Panc1 (cell line): ENCODE results near the gene PC. TPM values are rescaled to one million over a fixed set of nuclear protein-coding genes. Genes with fewer than 3 reads are reported as not detected.
A peak's percentile ranks its signal among the peaks of the same experiment; 100 is the strongest.

Source experiments
- ATAC-seq: fragments of 200-7000 bp; cut with Tn5 transposase; 2 replicates; pipeline ENCODE4 v1.9.1; 2020; ENCODE audit warnings: mild to moderate bottlenecking, moderate library complexity
- BruUV-seq: library from RNA; stranded (reverse); fragments of 400-500 nt; replicated peaks from 2 replicates; lab custom pipeline; 2021; lab: Mats Ljungman, UMichigan
- CTCF ChIA-PET: fragments of 300-600 bp; sonication (Branson Sonifier 250); formaldehyde crosslinking; loops from one replicate; lab custom pipeline; 2022; ENCODE audit warnings: antibody characterized with exemption; lab: Charles Lee
- POLR2A ChIA-PET: fragments of 300-600 bp; sonication (Branson Sonifier 250); formaldehyde crosslinking; loops from one replicate; lab custom pipeline; 2022; ENCODE audit warnings: antibody characterized with exemption; lab: Charles Lee
- DNase-seq: peaks from one replicate; pipeline ENCODE4 v3.0.0-alpha.2; 2010; ENCODE audit warnings: low read depth, low spot score
- H3K27ac ChIP-seq: 2 replicates; pipeline ENCODE4 v1.5.1; 2011; ENCODE audit warnings: mild to moderate bottlenecking, low read length, inconsistent platforms
- H3K27me3 ChIP-seq: fragments of 200-500 bp; sonication (Bioruptor generic); 2 replicates; pipeline ENCODE4 v1.6.0; 2014; ENCODE audit warnings: low read length, inconsistent platforms; ENCODE audit not compliant: control insufficient read depth, insufficient read depth
- H3K36me3 ChIP-seq: fragments of 200-500 bp; sonication (Bioruptor generic); 2 replicates; pipeline ENCODE4 v1.5.1; 2014; ENCODE audit warnings: inconsistent platforms, mild to moderate bottlenecking, low read length, moderate library complexity; ENCODE audit not compliant: control insufficient read depth, insufficient read depth
- H3K4me1 ChIP-seq: 2 replicates; pipeline ENCODE4 v1.5.1; 2011; ENCODE audit warnings: inconsistent platforms, mild to moderate bottlenecking, low read length, moderate library complexity; ENCODE audit not compliant: control insufficient read depth, insufficient read depth
- H3K4me3 ChIP-seq, 2 experiments: 2 replicates each; pipeline ENCODE4 v1.5.1; 2011 to 2012; ENCODE audit warnings: low read depth in 2 of 2, low read length in 2 of 2, mild to moderate bottlenecking in 2 of 2, inconsistent platforms in 1 of 2, moderate library complexity in 1 of 2
- H3K9me3 ChIP-seq: fragments of 200-500 bp; sonication (Bioruptor generic); 2 replicates; pipeline ENCODE4 v1.5.1; 2014; ENCODE audit warnings: low read depth, mild to moderate bottlenecking, inconsistent platforms, low read length, moderate library complexity; ENCODE audit not compliant: control insufficient read depth, insufficient read depth
- POLR2AphosphoS5 ChIP-seq: IDR thresholded peaks from 2 replicates; pipeline ENCODE4 v1.6.1; 2012; ENCODE audit warnings: mild to moderate bottlenecking, low read depth, low read length, moderate library complexity
- SIN3A ChIP-seq: IDR thresholded peaks from 2 replicates; pipeline ENCODE4 v1.6.1; 2012; ENCODE audit warnings: low read depth, mild to moderate bottlenecking, low read length, moderate library complexity, borderline replicate concordance; ENCODE audit not compliant: insufficient read depth
- TCF7L2 ChIP-seq: IDR thresholded peaks from 2 replicates; pipeline ENCODE4 v1.6.1; 2011; ENCODE audit warnings: mild to moderate bottlenecking, low read depth, low read length, inconsistent platforms
- in situ Hi-C: cut with HindIII; loops from 2 replicates; pipeline ENCODE4 v1.10.0; 2016; ENCODE audit warnings: low sequenced_read_pairs, low pct_unique_long_range_greater_than_20kb
- intact Hi-C: fragments of 100-400 bp; cut with micrococcal nuclease; formaldehyde crosslinking; loops from one replicate; pipeline ENCODE4 v1.10.0; 2022; ENCODE audit not compliant: unreplicated experiment
- total RNA-seq: library from RNA; stranded (reverse); gene quantifications from one replicate; pipeline ENCODE4 v1.2.1, GENCODE V29; 2021; ENCODE audit not compliant: unreplicated experiment
- TF ChIP-seq, protein P1 (sequence below): fragments of 450-650 bp; IDR thresholded peaks from 2 replicates; pipeline ENCODE4 v1.5.1; 2017; ENCODE audit warnings: mild to moderate bottlenecking
- TF ChIP-seq, protein P2 (sequence below), 2 experiments: IDR thresholded peaks; 2 replicates each; pipeline ENCODE4 v1.6.1; 2011 to 2012; ENCODE audit warnings: low read depth in 2 of 2, control low read depth in 1 of 2, low read length in 1 of 2, mild to moderate bottlenecking in 1 of 2, moderate library complexity in 1 of 2; ENCODE audit not compliant: insufficient read depth in 1 of 2

Gene PC
- total RNA-seq, 1 experiment from 2014 or later: 12.8 TPM

DNA sequence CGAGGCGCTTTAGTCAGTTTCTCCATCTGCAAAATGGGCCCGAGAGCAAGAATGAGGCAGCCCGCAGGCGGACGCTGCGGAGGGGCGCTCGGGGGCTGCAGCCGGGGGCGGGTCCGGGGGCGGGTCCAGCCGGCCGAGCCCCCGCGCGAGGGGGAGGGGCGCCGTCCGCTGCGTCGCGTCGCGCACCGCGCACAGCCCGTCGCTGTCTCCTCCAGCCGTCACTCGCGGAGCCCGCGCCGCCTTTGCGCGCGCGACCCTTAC is 282 bp downstream of the PC start:
- peak overlapping the region; percentile 59 to 74 for H3K4me3 ChIP-seq
- peaks cover 11% of the 10 kb centered on the region for H3K4me1 ChIP-seq
- H3K27ac ChIP-seq: peak overlapping the region; percentile 3; the same call in 1 of the 2 replicates
- in situ Hi-C loops (no loop called here), intact Hi-C loops (loop anchor here (5.0 kb wide), 1 partner anchor 64 kb away; the partner anchor contains the start of gene SYT12)
- no peaks in the 10 kb centered on the region for H3K27me3 ChIP-seq
- peak; percentile 76 for ATAC-seq
- no TSS peak for BruUV-seq
- no peaks in the 10 kb centered on the region for H3K9me3 ChIP-seq
- no peak for DNase-seq
- ChIA-PET POLR2A (no interaction called here), CTCF (interaction anchor here (1.3 kb wide), 1 partner anchor 18 kb away, joined by 4 read pairs; no protein-coding TSS in a partner anchor)
- TF ChIP-seq TCF7L2 (no peak), POLR2AphosphoS5 (no peak), SIN3A (no peak)
- TF ChIP-seq, protein P1, sequence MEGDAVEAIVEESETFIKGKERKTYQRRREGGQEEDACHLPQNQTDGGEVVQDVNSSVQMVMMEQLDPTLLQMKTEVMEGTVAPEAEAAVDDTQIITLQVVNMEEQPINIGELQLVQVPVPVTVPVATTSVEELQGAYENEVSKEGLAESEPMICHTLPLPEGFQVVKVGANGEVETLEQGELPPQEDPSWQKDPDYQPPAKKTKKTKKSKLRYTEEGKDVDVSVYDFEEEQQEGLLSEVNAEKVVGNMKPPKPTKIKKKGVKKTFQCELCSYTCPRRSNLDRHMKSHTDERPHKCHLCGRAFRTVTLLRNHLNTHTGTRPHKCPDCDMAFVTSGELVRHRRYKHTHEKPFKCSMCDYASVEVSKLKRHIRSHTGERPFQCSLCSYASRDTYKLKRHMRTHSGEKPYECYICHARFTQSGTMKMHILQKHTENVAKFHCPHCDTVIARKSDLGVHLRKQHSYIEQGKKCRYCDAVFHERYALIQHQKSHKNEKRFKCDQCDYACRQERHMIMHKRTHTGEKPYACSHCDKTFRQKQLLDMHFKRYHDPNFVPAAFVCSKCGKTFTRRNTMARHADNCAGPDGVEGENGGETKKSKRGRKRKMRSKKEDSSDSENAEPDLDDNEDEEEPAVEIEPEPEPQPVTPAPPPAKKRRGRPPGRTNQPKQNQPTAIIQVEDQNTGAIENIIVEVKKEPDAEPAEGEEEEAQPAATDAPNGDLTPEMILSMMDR: no peak
- TF ChIP-seq, protein P2, sequence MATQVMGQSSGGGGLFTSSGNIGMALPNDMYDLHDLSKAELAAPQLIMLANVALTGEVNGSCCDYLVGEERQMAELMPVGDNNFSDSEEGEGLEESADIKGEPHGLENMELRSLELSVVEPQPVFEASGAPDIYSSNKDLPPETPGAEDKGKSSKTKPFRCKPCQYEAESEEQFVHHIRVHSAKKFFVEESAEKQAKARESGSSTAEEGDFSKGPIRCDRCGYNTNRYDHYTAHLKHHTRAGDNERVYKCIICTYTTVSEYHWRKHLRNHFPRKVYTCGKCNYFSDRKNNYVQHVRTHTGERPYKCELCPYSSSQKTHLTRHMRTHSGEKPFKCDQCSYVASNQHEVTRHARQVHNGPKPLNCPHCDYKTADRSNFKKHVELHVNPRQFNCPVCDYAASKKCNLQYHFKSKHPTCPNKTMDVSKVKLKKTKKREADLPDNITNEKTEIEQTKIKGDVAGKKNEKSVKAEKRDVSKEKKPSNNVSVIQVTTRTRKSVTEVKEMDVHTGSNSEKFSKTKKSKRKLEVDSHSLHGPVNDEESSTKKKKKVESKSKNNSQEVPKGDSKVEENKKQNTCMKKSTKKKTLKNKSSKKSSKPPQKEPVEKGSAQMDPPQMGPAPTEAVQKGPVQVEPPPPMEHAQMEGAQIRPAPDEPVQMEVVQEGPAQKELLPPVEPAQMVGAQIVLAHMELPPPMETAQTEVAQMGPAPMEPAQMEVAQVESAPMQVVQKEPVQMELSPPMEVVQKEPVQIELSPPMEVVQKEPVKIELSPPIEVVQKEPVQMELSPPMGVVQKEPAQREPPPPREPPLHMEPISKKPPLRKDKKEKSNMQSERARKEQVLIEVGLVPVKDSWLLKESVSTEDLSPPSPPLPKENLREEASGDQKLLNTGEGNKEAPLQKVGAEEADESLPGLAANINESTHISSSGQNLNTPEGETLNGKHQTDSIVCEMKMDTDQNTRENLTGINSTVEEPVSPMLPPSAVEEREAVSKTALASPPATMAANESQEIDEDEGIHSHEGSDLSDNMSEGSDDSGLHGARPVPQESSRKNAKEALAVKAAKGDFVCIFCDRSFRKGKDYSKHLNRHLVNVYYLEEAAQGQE (IDR thresholded peaks at IDR 0.05; ENCODE audit: insufficient read depth in 1 of 2, low read depth in 2 of 2, low read length in 1 of 2): no peak
- no peaks in the 10 kb centered on the region for H3K36me3 ChIP-seq

DNA sequence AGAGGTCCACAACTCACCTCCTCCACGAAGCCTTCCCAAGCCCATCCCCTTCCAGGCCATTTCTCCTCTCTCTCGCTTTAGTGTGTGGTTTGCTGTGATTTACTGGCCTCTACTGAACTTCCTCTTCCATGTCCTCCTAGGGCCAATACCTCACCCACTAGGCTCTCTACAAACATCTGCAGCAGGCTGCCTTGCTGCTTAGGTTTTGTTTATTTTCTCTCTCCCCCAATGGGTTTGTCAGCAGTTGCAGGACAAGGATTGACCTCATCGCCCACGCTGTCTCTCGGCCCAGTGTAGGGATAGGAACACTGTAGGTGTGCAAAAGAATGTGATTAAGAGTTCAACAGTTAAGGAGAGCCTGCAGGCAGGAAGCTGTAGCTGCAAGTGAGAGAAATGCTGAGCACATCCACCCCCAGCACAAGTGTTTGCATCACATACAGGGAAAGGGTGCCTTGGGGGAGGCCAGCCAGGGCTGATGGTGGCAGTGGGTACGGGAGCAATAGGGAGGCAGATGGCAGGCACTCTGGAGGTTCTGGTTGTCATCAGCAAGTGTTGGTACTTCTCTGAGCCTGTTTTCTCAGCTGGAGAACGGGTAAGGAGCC is 1.4 kb downstream of the PC start:
- DNase-seq: no peak
- H3K4me1 ChIP-seq: peaks cover 15% of the 10 kb centered on the region
- in situ Hi-C loops: no loop called here
- no peaks in the 10 kb centered on the region for H3K9me3 ChIP-seq
- POLR2A ChIA-PET: no interaction called here
- H3K27ac ChIP-seq: no peak overlapping the region
- no TSS peak for BruUV-seq
- TF ChIP-seq, protein P1: no peak
- TF ChIP-seq TCF7L2: no peak
- TF ChIP-seq SIN3A: no peak
- TF ChIP-seq POLR2AphosphoS5: no peak
- TF ChIP-seq, protein P2 (IDR thresholded peaks at IDR 0.05; ENCODE audit: insufficient read depth in 1 of 2, low read depth in 2 of 2, low read length in 1 of 2): no peak
- intact Hi-C loops: loop anchor here (5.0 kb wide), 1 partner anchor 66 kb away; the partner anchor contains the start of gene SYT12
- peak overlapping the region in 1 of 2 experiments; percentile 74; a peak in 1 of 4 replicates for H3K4me3 ChIP-seq
- CTCF ChIA-PET: interaction anchor here (1.3 kb wide), 1 partner anchor 19 kb away, joined by 4 read pairs; no protein-coding TSS in a partner anchor
- H3K36me3 ChIP-seq: no peaks in the 10 kb centered on the region
- no peaks in the 10 kb centered on the region for H3K27me3 ChIP-seq
- no peak for ATAC-seq
